Activated naive CD4-positive, alpha-beta T cell treated with anti-CD3 and anti-CD28 coated beads for 36 hours (primary cell): ENCODE results near the gene OR9I1. TPM values are rescaled to one million over a fixed set of nuclear protein-coding genes. Genes with fewer than 3 reads are reported as not detected.

ENCODE experiments used
- CTCF ChIA-PET: fragments of 350-600 bp; sonication (Branson Sonifier 250); formaldehyde crosslinking; loops from one replicate; lab custom pipeline; 2021; ENCODE audit warnings: antibody characterized with exemption; lab: Charles Lee
- DNase-seq: peaks from one replicate; pipeline ENCODE4 v3.0.0-alpha.2; 2020
- H3K27ac Mint-ChIP-seq: one replicate; pipeline ENCODE4 v1.8.0; 2021; ENCODE audit warnings: mild to moderate bottlenecking, mixed read lengths
- H3K27me3 Mint-ChIP-seq: one replicate; pipeline ENCODE4 v1.8.0; 2021; ENCODE audit warnings: low read depth, mixed read lengths
- H3K36me3 Mint-ChIP-seq: one replicate; pipeline ENCODE4 v1.8.0; 2021; ENCODE audit warnings: low read depth, mixed read lengths
- H3K4me1 Mint-ChIP-seq: one replicate; pipeline ENCODE4 v1.8.0; 2021; ENCODE audit warnings: low read depth, mixed read lengths
- H3K4me3 Mint-ChIP-seq: one replicate; pipeline ENCODE4 v1.8.0; 2021; ENCODE audit warnings: mild to moderate bottlenecking, moderate library complexity, mixed read lengths
- H3K9me3 Mint-ChIP-seq: one replicate; pipeline ENCODE4 v1.8.0; 2021; ENCODE audit warnings: mixed read lengths
- intact Hi-C: fragments of 100-400 bp; cut with micrococcal nuclease; formaldehyde crosslinking; loops from one replicate; pipeline ENCODE4 v1.15.1; 2023
- total RNA-seq, 2 experiments: library from RNA; stranded (reverse); gene quantifications; one replicate each; pipeline ENCODE4 v1.2.3, GENCODE V29; 2021

The OR9I1 gene, protein sequence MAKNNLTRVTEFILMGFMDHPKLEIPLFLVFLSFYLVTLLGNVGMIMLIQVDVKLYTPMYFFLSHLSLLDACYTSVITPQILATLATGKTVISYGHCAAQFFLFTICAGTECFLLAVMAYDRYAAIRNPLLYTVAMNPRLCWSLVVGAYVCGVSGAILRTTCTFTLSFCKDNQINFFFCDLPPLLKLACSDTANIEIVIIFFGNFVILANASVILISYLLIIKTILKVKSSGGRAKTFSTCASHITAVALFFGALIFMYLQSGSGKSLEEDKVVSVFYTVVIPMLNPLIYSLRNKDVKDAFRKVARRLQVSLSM
- not detected for total RNA-seq

DNA sequence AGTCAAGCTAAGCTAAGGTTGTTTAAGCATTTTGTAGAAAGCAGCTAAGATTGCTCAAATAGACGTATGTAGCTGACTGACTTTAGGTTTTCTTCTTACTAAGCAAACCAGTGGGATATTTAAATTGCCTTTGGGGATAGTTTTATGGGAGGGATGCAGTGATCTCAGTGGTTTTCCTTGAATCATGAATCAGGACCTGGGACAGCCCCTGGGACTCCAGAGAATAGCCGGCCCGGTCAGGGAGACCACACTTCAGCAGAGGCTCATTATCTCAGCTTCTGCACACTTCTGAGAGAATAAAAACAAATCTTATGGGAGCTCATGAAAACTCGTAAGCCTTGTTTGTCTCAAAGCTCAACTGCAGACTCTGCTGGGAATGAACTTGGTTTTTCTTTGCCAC is at the start of gene OR9I1:
Gene OR9I1 (minus strand): TSS at position 62 of the 400 bp plus-strand sequence. CDS start 6,086 bp downstream, outside the sequence.
- no peaks in the 10 kb centered on the region for H3K9me3 Mint-ChIP-seq
- intact Hi-C loops = no loop called here
- H3K27ac Mint-ChIP-seq = no peak within 1 kb of the TSS
- no peaks in the 10 kb centered on the region for H3K36me3 Mint-ChIP-seq
- CTCF ChIA-PET = no interaction called here
- no peaks in the 10 kb centered on the region for H3K4me1 Mint-ChIP-seq
- peaks cover 4% of the 10 kb centered on the region for H3K27me3 Mint-ChIP-seq
- H3K4me3 Mint-ChIP-seq = no peak within 1 kb of the TSS
- no peak for DNase-seq

DNA sequence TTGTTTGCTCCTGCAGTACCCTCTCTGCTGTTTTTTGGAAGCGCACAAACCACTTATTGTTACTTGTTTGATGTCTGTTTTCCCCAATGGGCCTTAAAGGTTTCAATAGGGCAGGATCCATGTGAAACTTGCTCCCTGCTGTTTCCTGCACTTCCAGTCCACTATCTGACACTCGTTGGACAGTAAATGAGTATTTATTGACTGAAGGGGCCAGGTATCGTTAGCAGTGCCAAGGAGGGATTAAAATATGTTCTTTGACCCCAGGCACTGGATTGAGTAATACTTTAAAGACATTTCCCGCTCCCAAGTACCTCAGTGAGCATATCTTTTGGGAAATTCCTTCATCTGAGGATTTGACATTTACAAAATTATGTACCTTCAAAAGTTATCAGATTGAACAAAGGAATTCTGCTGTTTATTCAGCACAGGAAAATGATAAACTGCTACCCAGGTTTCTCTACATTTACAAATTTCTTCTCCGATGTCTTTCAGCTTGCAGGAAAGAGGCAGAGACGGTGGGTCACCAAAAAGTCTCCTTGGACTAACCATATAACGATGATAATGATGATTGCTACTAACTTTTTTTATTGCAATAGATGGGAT is 40.3 kb upstream of the OR9I1 start:
- H3K27ac Mint-ChIP-seq = no peak overlapping the region
- CTCF ChIA-PET = interaction anchor here (0.6 kb wide), 1 partner anchor 530 kb away, joined by 4 read pairs; no protein-coding TSS in a partner anchor
- no peaks in the 10 kb centered on the region for H3K36me3 Mint-ChIP-seq
- intact Hi-C loops = no loop called here
- peaks cover 5% of the 10 kb centered on the region for H3K27me3 Mint-ChIP-seq
- H3K9me3 Mint-ChIP-seq = no peaks in the 10 kb centered on the region
- DNase-seq = no peak
- H3K4me3 Mint-ChIP-seq = no peak overlapping the region
- no peaks in the 10 kb centered on the region for H3K4me1 Mint-ChIP-seq

- no peaks in the 10 kb centered on the region for H3K4me1 Mint-ChIP-seq
- intact Hi-C loops = no loop called here
- no peak for DNase-seq
- no peak overlapping the region for H3K4me3 Mint-ChIP-seq
- no peak overlapping the region for H3K27ac Mint-ChIP-seq
- no peaks in the 10 kb centered on the region for H3K36me3 Mint-ChIP-seq
- H3K9me3 Mint-ChIP-seq = no peaks in the 10 kb centered on the region
- H3K27me3 Mint-ChIP-seq = peaks cover 2% of the 10 kb centered on the region
- CTCF ChIA-PET = interaction anchor here (0.6 kb wide), 1 partner anchor 529 kb away, joined by 4 read pairs; no protein-coding TSS in a partner anchor
Measured at GRCh38 chr11:58164990-58165389, 39.7 kb upstream of the OR9I1 start.

GRCh38 chr11:58164389-58164788 is 39.1 kb upstream of the OR9I1 start:
- Mint-ChIP-seq H3K27me3 (peaks cover 3% of the 10 kb centered on the region), H3K4me3 (no peak overlapping the region), H3K9me3 (peaks cover 1% of the 10 kb centered on the region), H3K4me1 (no peaks in the 10 kb centered on the region), H3K27ac (no peak overlapping the region), H3K36me3 (no peaks in the 10 kb centered on the region)
- CTCF ChIA-PET = no interaction called here
- intact Hi-C loops = no loop called here
- DNase-seq = no peak

GRCh38 chr11:58152781-58153180 is 27.5 kb upstream of the OR9I1 start:
- no peak overlapping the region for H3K27ac Mint-ChIP-seq
- peaks cover 17% of the 10 kb centered on the region for H3K27me3 Mint-ChIP-seq
- CTCF ChIA-PET = no interaction called here
- no peak overlapping the region for H3K4me3 Mint-ChIP-seq
- H3K36me3 Mint-ChIP-seq = no peaks in the 10 kb centered on the region
- DNase-seq = no peak
- intact Hi-C loops = no loop called here
- no peaks in the 10 kb centered on the region for H3K9me3 Mint-ChIP-seq
- no peaks in the 10 kb centered on the region for H3K4me1 Mint-ChIP-seq

- CTCF ChIA-PET = no interaction called here
- H3K9me3 Mint-ChIP-seq = no peaks in the 10 kb centered on the region
- no peak overlapping the region for H3K4me3 Mint-ChIP-seq
- intact Hi-C loops = no loop called here
- H3K27ac Mint-ChIP-seq = no peak overlapping the region
- peaks cover 7% of the 10 kb centered on the region for H3K27me3 Mint-ChIP-seq
- no peaks in the 10 kb centered on the region for H3K4me1 Mint-ChIP-seq
- no peak for DNase-seq
- H3K36me3 Mint-ChIP-seq = no peaks in the 10 kb centered on the region
Measured at GRCh38 chr11:58142761-58143160, 17.4 kb upstream of the OR9I1 start.

GRCh38 chr11:58135171-58135570 is 9.8 kb upstream of the OR9I1 start:
- Mint-ChIP-seq H3K27me3 (no peaks in the 10 kb centered on the region), H3K36me3 (no peaks in the 10 kb centered on the region), H3K9me3 (no peaks in the 10 kb centered on the region), H3K27ac (no peak overlapping the region), H3K4me1 (no peaks in the 10 kb centered on the region), H3K4me3 (no peak overlapping the region)
- intact Hi-C loops = no loop called here
- DNase-seq = no peak
- CTCF ChIA-PET = no interaction called here

DNA sequence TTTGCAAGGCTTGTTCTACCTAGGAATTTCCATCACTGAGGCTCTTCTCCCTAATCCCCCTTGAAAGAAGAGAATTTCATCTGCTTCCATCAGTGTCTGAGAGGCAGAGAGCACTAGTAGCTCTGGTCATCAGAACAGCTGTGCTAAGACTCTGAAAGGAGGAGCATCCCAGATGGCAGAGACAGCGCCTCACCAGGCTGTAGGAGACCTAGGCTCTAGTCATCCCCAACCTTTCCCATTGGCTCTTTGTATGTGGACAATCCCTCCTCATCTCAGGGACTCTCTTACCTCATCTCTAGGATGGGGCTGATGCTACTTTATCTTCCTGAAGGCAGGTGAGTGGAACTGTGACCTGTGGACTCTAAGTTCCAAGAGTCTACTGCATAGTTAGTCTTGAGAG is 8.8 kb upstream of the OR9I1 start:
- H3K4me3 Mint-ChIP-seq = no peak overlapping the region
- intact Hi-C loops = no loop called here
- H3K9me3 Mint-ChIP-seq = no peaks in the 10 kb centered on the region
- H3K36me3 Mint-ChIP-seq = no peaks in the 10 kb centered on the region
- CTCF ChIA-PET = no interaction called here
- no peaks in the 10 kb centered on the region for H3K4me1 Mint-ChIP-seq
- no peak for DNase-seq
- H3K27me3 Mint-ChIP-seq = no peaks in the 10 kb centered on the region
- no peak overlapping the region for H3K27ac Mint-ChIP-seq

- intact Hi-C loops = no loop called here
- CTCF ChIA-PET = no interaction called here
- H3K27ac Mint-ChIP-seq = no peak overlapping the region
- H3K36me3 Mint-ChIP-seq = no peaks in the 10 kb centered on the region
- no peaks in the 10 kb centered on the region for H3K4me1 Mint-ChIP-seq
- no peaks in the 10 kb centered on the region for H3K9me3 Mint-ChIP-seq
- no peak for DNase-seq
- no peaks in the 10 kb centered on the region for H3K27me3 Mint-ChIP-seq
- H3K4me3 Mint-ChIP-seq = no peak overlapping the region
Measured at GRCh38 chr11:58133309-58134076, 8.2 kb upstream of the OR9I1 start.

DNA sequence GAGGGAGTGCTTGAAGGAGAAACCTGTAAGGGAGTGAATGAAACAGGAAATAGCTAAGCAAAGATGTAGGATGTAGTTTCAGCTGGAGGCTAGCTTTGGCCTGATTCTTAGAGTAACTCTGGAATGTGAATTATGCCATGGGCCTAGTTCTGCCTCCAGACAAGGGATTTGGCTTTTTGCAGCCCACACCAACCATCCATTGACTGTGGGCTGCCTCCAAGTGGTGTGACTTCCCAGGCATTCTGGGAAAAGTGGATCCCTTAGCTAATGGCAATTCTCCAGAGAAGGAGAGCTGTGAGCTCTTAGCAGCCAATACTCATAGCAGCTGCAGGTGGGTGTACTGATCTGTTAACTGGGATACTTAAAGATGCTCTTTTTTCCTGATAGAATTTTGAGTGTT is 2.0 kb upstream of the OR9I1 start:
- Mint-ChIP-seq H3K36me3 (no peaks in the 10 kb centered on the region), H3K9me3 (no peaks in the 10 kb centered on the region), H3K4me1 (no peaks in the 10 kb centered on the region), H3K27ac (no peak overlapping the region), H3K27me3 (no peaks in the 10 kb centered on the region), H3K4me3 (no peak overlapping the region)
- DNase-seq = no peak
- CTCF ChIA-PET = interaction anchor here (0.7 kb wide), 1 partner anchor 263 kb away, joined by 3 read pairs; no protein-coding TSS in a partner anchor
- intact Hi-C loops = no loop called here

DNA sequence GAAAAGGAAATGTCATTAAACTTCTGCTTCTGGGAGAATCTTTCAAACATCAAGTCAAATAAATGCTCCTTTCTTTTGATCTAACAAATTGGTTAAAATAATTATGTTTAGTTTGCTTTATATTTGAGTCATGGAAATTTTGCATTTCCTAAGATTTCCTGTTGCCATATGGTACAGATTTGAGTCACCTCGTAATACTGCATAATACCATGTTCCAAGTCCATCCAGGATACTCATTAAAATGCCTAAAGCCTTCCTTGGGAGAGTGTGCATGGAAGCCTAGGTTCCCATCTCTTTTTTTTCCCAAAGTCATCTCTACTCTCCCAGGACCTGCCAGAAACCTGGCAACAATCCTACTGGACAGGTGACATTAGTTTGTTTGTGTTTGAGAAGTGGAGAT is 4.2 kb downstream of the OR9I1 start:
- H3K9me3 Mint-ChIP-seq = no peaks in the 10 kb centered on the region

DNA sequence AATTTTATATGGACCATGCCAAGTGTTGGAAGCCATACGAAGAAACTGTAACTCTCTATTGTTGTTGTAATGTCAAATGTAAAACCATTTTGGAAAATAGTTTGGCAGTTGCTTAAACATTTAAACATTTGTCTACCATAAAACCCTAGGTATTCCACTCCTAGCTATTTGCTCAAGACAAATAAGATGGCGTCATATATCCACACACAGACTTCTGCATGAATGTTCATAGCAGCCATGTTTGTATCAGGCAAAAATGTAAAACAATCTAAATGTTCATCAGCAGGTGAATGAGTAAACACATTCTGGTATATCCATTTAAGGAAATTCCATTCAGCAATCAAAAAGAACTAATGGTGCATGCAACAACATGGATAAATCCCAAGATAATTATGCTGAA is 27.9 kb downstream of the OR9I1 start:
- CTCF ChIA-PET = no interaction called here
- no peak overlapping the region for H3K27ac Mint-ChIP-seq

More for the DNA sequence above, 4.2 kb downstream of the OR9I1 start:
- Mint-ChIP-seq H3K4me3 (no peak overlapping the region), H3K36me3 (no peaks in the 10 kb centered on the region), H3K27ac (no peak overlapping the region), H3K27me3 (peaks cover 4% of the 10 kb centered on the region), H3K4me1 (no peaks in the 10 kb centered on the region)
- intact Hi-C loops = no loop called here
- DNase-seq = no peak
- CTCF ChIA-PET = no interaction called here

More for the DNA sequence above, 27.9 kb downstream of the OR9I1 start:
- no peaks in the 10 kb centered on the region for H3K36me3 Mint-ChIP-seq
- no peaks in the 10 kb centered on the region for H3K4me1 Mint-ChIP-seq
- no peak for DNase-seq
- H3K4me3 Mint-ChIP-seq = no peak overlapping the region
- H3K9me3 Mint-ChIP-seq = peaks cover 10% of the 10 kb centered on the region
- peaks cover 11% of the 10 kb centered on the region for H3K27me3 Mint-ChIP-seq
- intact Hi-C loops = no loop called here
